HepG2 (cell line): Measurements from ENCODE around the gene ADGRD1. TPM values are rescaled to one million over a fixed set of nuclear protein-coding genes. Genes with fewer than 3 reads are reported as not detected.

ENCODE experiments used
- ATAC-seq: fragments of 200-7000 bp; cut with Tn5 transposase; 3 replicates; pipeline ENCODE4 v1.9.1; 2020; ENCODE audit warnings: mild to moderate bottlenecking, moderate library complexity
- BruUV-seq: library from RNA; stranded (reverse); fragments of 400-500 nt; replicated peaks from 2 replicates; lab custom pipeline; 2021; lab: Mats Ljungman, UMichigan
- CTCF ChIA-PET: fragments of 300-600 bp; formaldehyde crosslinking; extraction: SDS; loops from one replicate; lab custom pipeline; 2021; ENCODE audit warnings: low total read pairs, inconsistent platforms, low intra/inter-chr PET ratio; lab: Yijun Ruan, JAX
- POLR2A ChIA-PET: fragments of 350-600 bp; sonication (Branson Sonifier 250); formaldehyde crosslinking; loops from one replicate; lab custom pipeline; 2020; ENCODE audit warnings: antibody characterized with exemption, inconsistent platforms; lab: Yijun Ruan, JAX
- DNase-seq: peaks from one replicate; pipeline ENCODE4 v3.0.0-alpha.2; 2015; ENCODE audit warnings: low spot score
- FAIRE-seq: peaks from 3 replicates; lab custom pipeline; 2011; peaks lifted over from hg19 to GRCh38; lab: Jason Lieb, UNC
- H2AFZ ChIP-seq: one replicate; pipeline ENCODE4 v1.6.1; 2011; ENCODE audit warnings: low read length, inconsistent platforms
- H3K27ac ChIP-seq: fragments of 300-600 bp; 3 replicates; pipeline ENCODE4 v1.8.0; 2011; ENCODE audit warnings: mixed run types, mild to moderate bottlenecking, mixed read lengths, low read length, inconsistent platforms; ENCODE audit not compliant: insufficient read depth; ENCODE audit errors: extremely low read length
- H3K27me3 ChIP-seq, 2 experiments: fragments of 200-600 bp in 1 of 2; 2 replicates in 1 of 2; 3 replicates in 1 of 2; pipeline versions ENCODE4 v1.6.0 to v1.8.0; 2011; ENCODE audit warnings: low read length in 2 of 2, mild to moderate bottlenecking in 2 of 2, moderate library complexity in 2 of 2, inconsistent platforms in 1 of 2; ENCODE audit not compliant: insufficient read depth in 2 of 2, control insufficient read depth in 1 of 2
- H3K36me3 ChIP-seq, 2 experiments: fragments of 200-600 bp in 1 of 2; replicated peaks in 1 of 2; 2 replicates in 1 of 2; 3 replicates in 1 of 2; pipeline versions ENCODE4 v1.5.1 to v1.8.0; 2011; ENCODE audit warnings: low read length in 2 of 2, inconsistent platforms in 1 of 2; ENCODE audit not compliant: insufficient read depth in 2 of 2, control insufficient read depth in 1 of 2
- H3K4me1 ChIP-seq: 2 replicates; pipeline ENCODE4 v1.5.1; 2012; ENCODE audit warnings: low read length, inconsistent platforms; ENCODE audit not compliant: insufficient read depth
- H3K4me2 ChIP-seq: 2 replicates; pipeline ENCODE4 v1.6.0; 2011; ENCODE audit warnings: low read depth, low read length, inconsistent platforms
- H3K4me3 ChIP-seq, 3 experiments: fragments of 200-600 bp in 1 of 3; sonication (generic), shearing (Covaris generic) in 1 of 3; replicated peaks in 1 of 3; 2 replicates each; pipeline ENCODE4 v1.5.1; 2011 to 2016; ENCODE audit warnings: low read length in 3 of 3, inconsistent platforms in 2 of 3, low read depth in 2 of 3, mild to moderate bottlenecking in 2 of 3, control low read depth in 1 of 3, mixed read lengths in 1 of 3; ENCODE audit not compliant: insufficient read depth in 1 of 3
- H3K79me2 ChIP-seq: one replicate; pipeline ENCODE4 v1.6.1; 2011; ENCODE audit warnings: low read length, inconsistent platforms; ENCODE audit not compliant: insufficient read depth
- H3K9ac ChIP-seq: 2 replicates; pipeline ENCODE4 v1.6.0; 2011; ENCODE audit warnings: mild to moderate bottlenecking, low read depth, low read length, inconsistent platforms; ENCODE audit not compliant: insufficient read depth
- H3K9me3 ChIP-seq: 2 replicates; pipeline ENCODE4 v1.5.1; 2012; ENCODE audit warnings: mild to moderate bottlenecking, low read length
- H4K20me1 ChIP-seq: 2 replicates; pipeline ENCODE4 v1.6.0; 2011; ENCODE audit warnings: inconsistent platforms, mild to moderate bottlenecking, low read length, moderate library complexity; ENCODE audit not compliant: insufficient read depth
- GFI1 ChIP-seq: sonication (generic); formaldehyde crosslinking; IDR thresholded peaks from 2 replicates; pipeline ENCODE4 v1.5.0; 2020; ENCODE audit warnings: missing genetic modification reagents, mild to moderate bottlenecking, borderline replicate concordance
- MAFF ChIP-seq: IDR thresholded peaks from 2 replicates; pipeline ENCODE4 v1.6.1; 2011; ENCODE audit warnings: low read depth, low read length, improper control_type of control experiment
- MAFK ChIP-seq, 2 experiments: IDR thresholded peaks in 1 of 2; conservative IDR thresholded peaks in 1 of 2; 2 replicates each; pipeline ENCODE4 v1.6.1; 2011; ENCODE audit warnings: improper control_type of control experiment in 2 of 2, low read length in 2 of 2
- POGZ ChIP-seq: sonication (generic); formaldehyde crosslinking; IDR thresholded peaks from 2 replicates; pipeline ENCODE4 v1.4.0; 2020; ENCODE audit warnings: mild to moderate bottlenecking, missing genetic modification reagents
- ZKSCAN1 ChIP-seq: fragments of 150-350 bp; IDR thresholded peaks from 2 replicates; pipeline ENCODE4 v1.6.1; 2014; ENCODE audit warnings: low read length
- ZNF224 ChIP-seq: sonication (generic); formaldehyde crosslinking; IDR thresholded peaks from 2 replicates; pipeline ENCODE4 v1.5.0; 2020; ENCODE audit warnings: mild to moderate bottlenecking, missing genetic modification reagents
- ZNF251 ChIP-seq: sonication (generic); formaldehyde crosslinking; IDR thresholded peaks from 2 replicates; pipeline ENCODE4 v1.9.0; 2021; ENCODE audit warnings: mild to moderate bottlenecking, missing genetic modification reagents
- ZNF3 ChIP-seq: IDR thresholded peaks from 2 replicates; pipeline ENCODE4 v1.7.0; 2017; ENCODE audit warnings: inconsistent platforms
- ZNF44 ChIP-seq: sonication (generic); formaldehyde crosslinking; IDR thresholded peaks from 2 replicates; pipeline ENCODE4 v1.5.1; 2020; ENCODE audit warnings: mild to moderate bottlenecking, missing genetic modification reagents
- ZNF776 ChIP-seq: sonication (generic); formaldehyde crosslinking; IDR thresholded peaks from 2 replicates; pipeline ENCODE4 v1.4.0; 2020; ENCODE audit warnings: mild to moderate bottlenecking, missing genetic modification reagents
- WGBS: methylation state at CpG from one replicate; pipeline ENCODE4 v1.1.6; 2017; ENCODE audit warnings: low lambda C conversion rate; 5-methylcytosine and 5-hydroxymethylcytosine counted together
- in situ Hi-C: cut with HindIII; loops from 2 replicates; pipeline ENCODE4 v1.10.0; 2017; ENCODE audit warnings: low pct_unique_long_range_greater_than_20kb; ENCODE audit not compliant: extremely low pct_ligation_motif_present
- intact Hi-C: fragments of 100-400 bp; cut with micrococcal nuclease; formaldehyde crosslinking; loops from one replicate; pipeline ENCODE4 v1.10.0; 2022; ENCODE audit not compliant: unreplicated experiment
- polyA plus RNA-seq, 8 experiments: library from polyadenylated mRNA; depleted of rRNA in 3 of 8; stranded (reverse) in 7 of 8; unstranded in 1 of 8; fragments of >200 nt; fragmentation: Illumina TruSeq in 4 of 8; extraction: Trizol in 4 of 8; gene quantifications; 2 replicates each; pipeline versions ENCODE4 v1.2.1 to v1.2.3, GENCODE V29; 2011 to 2016; ENCODE audit warnings: low read depth in 4 of 8, missing spikeins in 1 of 8, mixed read lengths in 1 of 8; ENCODE audit not compliant: insufficient read depth in 1 of 8
- total RNA-seq, 5 experiments: library from RNA; depleted of rRNA; stranded (reverse); fragments of >200 nt; fragmentation: Illumina TruSeq; extraction: Trizol; gene quantifications; 2 replicates each; pipeline ENCODE4 v1.2.3, GENCODE V29; 2016; ENCODE audit warnings: low read depth in 1 of 5
- TF ChIP-seq, protein P1 (sequence below): sonication (generic); formaldehyde crosslinking; IDR thresholded peaks from 2 replicates; pipeline ENCODE4 v1.4.0; 2020; ENCODE audit warnings: missing genetic modification reagents
- TF ChIP-seq, protein P2 (sequence below): sonication (generic); formaldehyde crosslinking; IDR thresholded peaks from one replicate; pipeline ENCODE4 v1.5.1; 2020; ENCODE audit warnings: mild to moderate bottlenecking, missing genetic modification reagents; ENCODE audit errors: not compliant biosample characterization

The ADGRD1 gene
- total and polyA plus RNA-seq, 2 of the 13 experiments (the other 11 are each of a cell fraction or from before 2014, with no cell fraction given): 0.46 to 12.4 TPM

GRCh38 chr12:130988751-130989150, 35.0 kb downstream of the ADGRD1 start:
- Histone ChIP-seq H3K9ac (no peak overlapping the region), H3K36me3 (no peaks in the 10 kb centered on the region), H3K4me2 (no peak overlapping the region), H2AFZ (no peak overlapping the region), H3K4me3 (no peak overlapping the region), H4K20me1 (no peaks in the 10 kb centered on the region), H3K4me1 (peaks cover 59% of the 10 kb centered on the region), H3K79me2 (no peaks in the 10 kb centered on the region), H3K27me3 (no peaks in the 10 kb centered on the region), H3K27ac (no peak overlapping the region), H3K9me3 (no peaks in the 10 kb centered on the region)
- intact Hi-C loops: no loop called here
- CTCF ChIA-PET: no interaction called here
- no TSS peak for BruUV-seq
- TF ChIP-seq ZNF251 (CRISPR knock-in tag): no peak
- peak in 1 of 2 experiments; percentile 30; a peak in 1 of 4 replicates for TF ChIP-seq MAFK (conservative IDR thresholded peaks at IDR 0.05 in 1 of 2, IDR thresholded peaks at IDR 0.05 in 1 of 2; ENCODE audit: low read length in 2 of 2)
- 0 out of 2 replicates have a peak, but pooled peaks have one; percentile 9 for TF ChIP-seq MAFF
- no peak for DNase-seq
- POLR2A ChIA-PET: no interaction called here
- in situ Hi-C loops: no loop called here
- 93% methylated on average over 2 of the region's 2 CpGs for WGBS
- no peak for ATAC-seq
- FAIRE-seq: no peak

GRCh38 chr12:130989391-130989790, 35.7 kb downstream of the ADGRD1 start:
- TF ChIP-seq ZNF44 (CRISPR knock-in tag) (no peak), POGZ (CRISPR knock-in tag) (no peak), ZNF3 (no peak), ZNF224 (CRISPR knock-in tag) (no peak), ZKSCAN1 (no peak), ZNF776 (CRISPR knock-in tag) (no peak), GFI1 (CRISPR knock-in tag) (no peak)
- TF ChIP-seq, protein P1, sequence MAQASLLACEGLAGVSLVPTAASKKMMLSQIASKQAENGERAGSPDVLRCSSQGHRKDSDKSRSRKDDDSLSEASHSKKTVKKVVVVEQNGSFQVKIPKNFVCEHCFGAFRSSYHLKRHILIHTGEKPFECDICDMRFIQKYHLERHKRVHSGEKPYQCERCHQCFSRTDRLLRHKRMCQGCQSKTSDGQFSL (CRISPR knock-in tag): no peak
- TF ChIP-seq, protein P2, sequence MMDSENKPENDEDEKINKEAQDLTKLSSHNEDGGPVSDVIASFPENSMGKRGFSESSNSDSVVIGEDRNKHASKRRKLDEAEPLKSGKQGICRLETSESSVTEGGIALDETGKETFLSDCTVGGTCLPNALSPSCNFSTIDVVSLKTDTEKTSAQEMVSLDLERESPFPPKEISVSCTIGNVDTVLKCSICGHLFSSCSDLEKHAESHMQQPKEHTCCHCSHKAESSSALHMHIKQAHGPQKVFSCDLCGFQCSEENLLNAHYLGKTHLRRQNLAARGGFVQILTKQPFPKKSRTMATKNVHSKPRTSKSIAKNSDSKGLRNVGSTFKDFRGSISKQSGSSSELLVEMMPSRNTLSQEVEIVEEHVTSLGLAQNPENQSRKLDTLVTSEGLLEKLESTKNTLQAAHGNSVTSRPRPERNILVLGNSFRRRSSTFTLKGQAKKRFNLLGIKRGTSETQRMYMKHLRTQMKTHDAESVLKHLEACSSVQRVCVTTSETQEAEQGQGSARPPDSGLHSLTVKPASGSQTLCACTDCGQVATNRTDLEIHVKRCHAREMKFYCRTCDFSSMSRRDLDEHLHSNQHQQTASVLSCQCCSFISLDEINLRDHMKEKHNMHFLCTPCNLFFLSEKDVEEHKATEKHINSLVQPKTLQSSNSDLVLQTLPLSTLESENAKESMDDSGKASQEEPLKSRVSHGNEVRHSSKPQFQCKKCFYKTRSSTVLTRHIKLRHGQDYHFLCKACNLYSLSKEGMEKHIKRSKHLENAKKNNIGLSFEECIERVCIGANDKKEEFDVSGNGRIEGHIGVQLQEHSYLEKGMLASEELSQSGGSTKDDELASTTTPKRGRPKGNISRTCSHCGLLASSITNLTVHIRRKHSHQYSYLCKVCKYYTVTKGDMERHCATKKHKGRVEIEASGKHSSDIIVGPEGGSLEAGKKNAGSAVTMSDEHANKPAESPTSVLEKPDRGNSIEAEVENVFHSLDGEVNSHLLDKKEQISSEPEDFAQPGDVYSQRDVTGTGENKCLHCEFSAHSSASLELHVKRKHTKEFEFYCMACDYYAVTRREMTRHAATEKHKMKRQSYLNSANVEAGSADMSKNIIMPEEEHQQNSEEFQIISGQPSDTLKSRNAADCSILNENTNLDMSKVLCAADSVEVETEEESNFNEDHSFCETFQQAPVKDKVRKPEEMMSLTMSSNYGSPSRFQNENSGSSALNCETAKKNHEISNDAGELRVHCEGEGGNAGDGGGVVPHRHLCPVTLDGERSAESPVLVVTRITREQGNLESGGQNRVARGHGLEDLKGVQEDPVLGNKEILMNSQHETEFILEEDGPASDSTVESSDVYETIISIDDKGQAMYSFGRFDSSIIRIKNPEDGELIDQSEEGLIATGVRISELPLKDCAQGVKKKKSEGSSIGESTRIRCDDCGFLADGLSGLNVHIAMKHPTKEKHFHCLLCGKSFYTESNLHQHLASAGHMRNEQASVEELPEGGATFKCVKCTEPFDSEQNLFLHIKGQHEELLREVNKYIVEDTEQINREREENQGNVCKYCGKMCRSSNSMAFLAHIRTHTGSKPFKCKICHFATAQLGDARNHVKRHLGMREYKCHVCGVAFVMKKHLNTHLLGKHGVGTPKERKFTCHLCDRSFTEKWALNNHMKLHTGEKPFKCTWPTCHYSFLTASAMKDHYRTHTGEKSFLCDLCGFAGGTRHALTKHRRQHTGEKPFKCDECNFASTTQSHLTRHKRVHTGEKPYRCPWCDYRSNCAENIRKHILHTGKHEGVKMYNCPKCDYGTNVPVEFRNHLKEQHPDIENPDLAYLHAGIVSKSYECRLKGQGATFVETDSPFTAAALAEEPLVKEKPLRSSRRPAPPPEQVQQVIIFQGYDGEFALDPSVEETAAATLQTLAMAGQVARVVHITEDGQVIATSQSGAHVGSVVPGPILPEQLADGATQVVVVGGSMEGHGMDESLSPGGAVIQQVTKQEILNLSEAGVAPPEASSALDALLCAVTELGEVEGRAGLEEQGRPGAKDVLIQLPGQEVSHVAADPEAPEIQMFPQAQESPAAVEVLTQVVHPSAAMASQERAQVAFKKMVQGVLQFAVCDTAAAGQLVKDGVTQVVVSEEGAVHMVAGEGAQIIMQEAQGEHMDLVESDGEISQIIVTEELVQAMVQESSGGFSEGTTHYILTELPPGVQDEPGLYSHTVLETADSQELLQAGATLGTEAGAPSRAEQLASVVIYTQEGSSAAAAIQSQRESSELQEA (CRISPR knock-in tag): no peak
- Histone ChIP-seq H3K36me3 (no peaks in the 10 kb centered on the region), H3K79me2 (no peaks in the 10 kb centered on the region), H3K9ac (no peak overlapping the region), H3K4me3 (no peak overlapping the region), H3K4me1 (peaks cover 59% of the 10 kb centered on the region), H2AFZ (no peak overlapping the region), H3K27ac (no peak overlapping the region), H3K4me2 (no peak overlapping the region), H3K9me3 (no peaks in the 10 kb centered on the region), H3K27me3 (no peaks in the 10 kb centered on the region), H4K20me1 (no peaks in the 10 kb centered on the region)
- in situ Hi-C loops: no loop called here
- intact Hi-C loops: no loop called here
- ChIA-PET POLR2A (no interaction called here), CTCF (no interaction called here)
- FAIRE-seq: no peak
- no TSS peak for BruUV-seq
- no peak for ATAC-seq
- 94% methylated on average over 6 of the region's 8 CpGs for WGBS
- DNase-seq: no peak
